ENCODE measurements around the gene DISC1.

The DISC1 gene

GRCh38 chr1:231827337-231828105 is 200.9 kb downstream of the DISC1 start:
- DNase-seq, result no peak

- DNase-seq, result no peak
These were observed 201.8 kb downstream of the DISC1 start for GRCh38 chr1:231828182-231828920.

GRCh38 chr1:231829332-231829731 is 202.7 kb downstream of the DISC1 start:
- DNase-seq, result no peak

- no peak for DNase-seq
These were observed 209.8 kb downstream of the DISC1 start for GRCh38 chr1:231836227-231836893.

- DNase-seq, result no peak
These were observed 211.9 kb downstream of the DISC1 start for GRCh38 chr1:231838521-231838920.

- no peak for DNase-seq
These were observed 213.4 kb downstream of the DISC1 start for GRCh38 chr1:231839999-231840398.

GRCh38 chr1:231841616-231842344 is 215.2 kb downstream of the DISC1 start:
- DNase-seq, result no peak

- no peak for DNase-seq
These were observed 215.9 kb downstream of the DISC1 start for GRCh38 chr1:231842441-231842840.

- DNase-seq, result no peak
These were observed 218.5 kb downstream of the DISC1 start for GRCh38 chr1:231844986-231845502.

- DNase-seq, result no peak
These were observed 221.2 kb downstream of the DISC1 start for GRCh38 chr1:231847612-231848397.

- no peak for DNase-seq
These were observed 223.4 kb downstream of the DISC1 start for GRCh38 chr1:231849981-231850380.

- no peak for DNase-seq
These were observed 224.2 kb downstream of the DISC1 start for GRCh38 chr1:231850786-231851185.

- DNase-seq, result no peak
These were observed 227.1 kb downstream of the DISC1 start for GRCh38 chr1:231853588-231854207.

GRCh38 chr1:231855361-231855760 is 228.8 kb downstream of the DISC1 start:
- no peak for DNase-seq

- no peak for DNase-seq
These were observed 229.3 kb downstream of the DISC1 start for GRCh38 chr1:231855926-231856325.

- DNase-seq, result no peak
These were observed 229.8 kb downstream of the DISC1 start for GRCh38 chr1:231856426-231856825.

GRCh38 chr1:231856894-231857293 is 230.3 kb downstream of the DISC1 start:
- no peak for DNase-seq

GRCh38 chr1:231857609-231858135 is 231.1 kb downstream of the DISC1 start:
- DNase-seq, result no peak

GRCh38 chr1:231860221-231861088 is 233.9 kb downstream of the DISC1 start:
- DNase-seq, result no peak

All from NCI-H2171 treated with DMSO at 0.1 percent for 48 hours (cell line).